DND-41 (cell line): Measurements from ENCODE around the gene TNFRSF12A.

Experiments
- ATAC-seq: fragments of 200-7000 bp; cut with Tn5 transposase; 3 replicates; pipeline ENCODE4 v1.9.1; 2021; ENCODE audit warnings: low read depth; ENCODE audit not compliant: insufficient read depth
- DNase-seq: peaks from one replicate; pipeline ENCODE4 v3.0.0-alpha.2; 2020
- H2AFZ ChIP-seq: 2 replicates; pipeline ENCODE4 v1.6.0; 2012; ENCODE audit warnings: low read depth, low read length
- H3K27ac ChIP-seq: 2 replicates; pipeline ENCODE4 v1.5.1; 2012; ENCODE audit warnings: low read length, inconsistent platforms
- H3K27me3 ChIP-seq: fragments of 200-600 bp; sonication (generic); 2 replicates; pipeline ENCODE4 v1.6.0; 2012; ENCODE audit warnings: low read length, mild to moderate bottlenecking, inconsistent platforms; ENCODE audit not compliant: insufficient read depth, poor library complexity
- H3K36me3 ChIP-seq: 2 replicates; pipeline ENCODE4 v1.5.1; 2012; ENCODE audit warnings: low read length, inconsistent platforms; ENCODE audit not compliant: insufficient read depth
- H3K4me1 ChIP-seq: 2 replicates; pipeline ENCODE4 v1.5.1; 2012; ENCODE audit warnings: mild to moderate bottlenecking, low read length; ENCODE audit not compliant: insufficient read depth
- H3K4me2 ChIP-seq: 2 replicates; pipeline ENCODE4 v1.6.0; 2012; ENCODE audit warnings: mild to moderate bottlenecking, moderate library complexity, low read length, inconsistent platforms; ENCODE audit not compliant: insufficient read depth
- H3K4me3 ChIP-seq, 2 experiments: fragments of 200-600 bp in 1 of 2; shearing (Covaris generic) in 1 of 2; 2 replicates each; pipeline ENCODE4 v1.5.1; 2012 to 2016; ENCODE audit warnings: inconsistent platforms in 2 of 2, low read length in 2 of 2, mild to moderate bottlenecking in 2 of 2, low read depth in 1 of 2, moderate library complexity in 1 of 2
- H3K79me2 ChIP-seq: 2 replicates; pipeline ENCODE4 v1.6.0; 2012; ENCODE audit warnings: low read length, inconsistent platforms; ENCODE audit not compliant: insufficient read depth
- H3K9ac ChIP-seq: 2 replicates; pipeline ENCODE4 v1.6.0; 2012; ENCODE audit warnings: low read depth, mild to moderate bottlenecking, inconsistent platforms, low read length, moderate library complexity
- H3K9me3 ChIP-seq: 2 replicates; pipeline ENCODE4 v1.5.1; 2012; ENCODE audit warnings: low read length, moderate library complexity, mild to moderate bottlenecking, inconsistent platforms; ENCODE audit not compliant: insufficient read depth, severe bottlenecking
- H4K20me1 ChIP-seq: 2 replicates; pipeline ENCODE4 v1.6.0; 2012; ENCODE audit warnings: low read length; ENCODE audit not compliant: insufficient read depth
- EZH2 ChIP-seq: IDR thresholded peaks from 3 replicates; pipeline ENCODE4 v1.6.1; 2012; ENCODE audit warnings: borderline replicate concordance, low read depth, mild to moderate bottlenecking, moderate library complexity, low read length, inconsistent platforms; ENCODE audit not compliant: severe bottlenecking
- TF ChIP-seq, protein P1 (sequence below): IDR thresholded peaks from 2 replicates; pipeline ENCODE4 v1.5.1; 2012; ENCODE audit warnings: borderline replicate concordance, low read length, moderate library complexity, mild to moderate bottlenecking; ENCODE audit not compliant: poor library complexity, severe bottlenecking; ENCODE audit errors: extremely low read depth

Gene TNFRSF12A

GRCh38 chr16:2991566-2992261 is 28.5 kb upstream of the TNFRSF12A start:
- TF ChIP-seq, protein P1, sequence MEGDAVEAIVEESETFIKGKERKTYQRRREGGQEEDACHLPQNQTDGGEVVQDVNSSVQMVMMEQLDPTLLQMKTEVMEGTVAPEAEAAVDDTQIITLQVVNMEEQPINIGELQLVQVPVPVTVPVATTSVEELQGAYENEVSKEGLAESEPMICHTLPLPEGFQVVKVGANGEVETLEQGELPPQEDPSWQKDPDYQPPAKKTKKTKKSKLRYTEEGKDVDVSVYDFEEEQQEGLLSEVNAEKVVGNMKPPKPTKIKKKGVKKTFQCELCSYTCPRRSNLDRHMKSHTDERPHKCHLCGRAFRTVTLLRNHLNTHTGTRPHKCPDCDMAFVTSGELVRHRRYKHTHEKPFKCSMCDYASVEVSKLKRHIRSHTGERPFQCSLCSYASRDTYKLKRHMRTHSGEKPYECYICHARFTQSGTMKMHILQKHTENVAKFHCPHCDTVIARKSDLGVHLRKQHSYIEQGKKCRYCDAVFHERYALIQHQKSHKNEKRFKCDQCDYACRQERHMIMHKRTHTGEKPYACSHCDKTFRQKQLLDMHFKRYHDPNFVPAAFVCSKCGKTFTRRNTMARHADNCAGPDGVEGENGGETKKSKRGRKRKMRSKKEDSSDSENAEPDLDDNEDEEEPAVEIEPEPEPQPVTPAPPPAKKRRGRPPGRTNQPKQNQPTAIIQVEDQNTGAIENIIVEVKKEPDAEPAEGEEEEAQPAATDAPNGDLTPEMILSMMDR: no peak
- TF ChIP-seq EZH2: no peak
- Histone ChIP-seq H3K27ac (no peak overlapping the region), H3K27me3 (no peaks in the 10 kb centered on the region), H3K36me3 (no peaks in the 10 kb centered on the region), H3K9ac (no peak overlapping the region), H3K4me2 (no peak overlapping the region), H3K4me1 (no peaks in the 10 kb centered on the region), H3K9me3 (no peaks in the 10 kb centered on the region), H3K4me3 (no peak overlapping the region), H2AFZ (no peak overlapping the region), H3K79me2 (no peaks in the 10 kb centered on the region), H4K20me1 (peaks cover 4% of the 10 kb centered on the region; the same call in 1 of the 2 replicates)
- ATAC-seq (no peak), DNase-seq (no peak)

DNA sequence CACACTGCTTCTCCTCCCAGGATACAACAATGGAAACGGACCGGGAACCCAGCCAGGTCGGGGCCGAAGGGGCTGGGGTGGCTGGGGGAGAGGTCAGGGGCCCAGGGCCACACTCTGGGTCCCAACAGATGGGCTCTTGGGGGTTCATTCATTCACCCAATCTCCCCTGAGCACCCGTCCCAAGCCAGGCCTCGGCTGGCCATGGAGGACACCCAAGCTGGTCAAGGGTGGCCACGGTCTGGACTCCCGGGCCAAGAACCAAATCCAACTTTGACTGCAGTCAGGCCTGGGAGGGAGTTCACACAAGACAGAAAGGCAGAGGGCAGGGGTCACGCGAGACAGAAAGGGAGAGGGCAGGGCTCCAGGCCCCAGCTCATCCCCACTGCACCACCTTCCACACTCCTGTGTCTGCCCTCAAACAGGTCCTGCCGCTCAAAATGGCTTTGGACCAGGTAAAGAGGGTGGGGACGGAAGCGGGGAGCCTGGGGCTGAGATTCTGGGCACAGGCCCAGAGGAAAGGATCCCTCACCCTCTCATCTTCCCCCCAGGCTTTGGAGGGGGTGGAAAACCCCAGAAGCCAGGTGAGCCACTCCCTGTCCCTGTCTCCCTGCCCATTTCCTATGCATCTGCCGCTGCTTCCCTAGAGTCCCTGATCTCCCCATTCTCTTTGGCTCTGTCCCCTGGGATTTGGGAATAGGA is 27.6 kb upstream of the TNFRSF12A start:
- no peaks in the 10 kb centered on the region for H3K27me3 ChIP-seq
- H3K4me3 ChIP-seq: no peak overlapping the region
- H4K20me1 ChIP-seq: peaks cover 4% of the 10 kb centered on the region; the same call in 1 of the 2 replicates
- no peak overlapping the region for H3K9ac ChIP-seq
- H3K4me1 ChIP-seq: no peaks in the 10 kb centered on the region
- H3K79me2 ChIP-seq: no peaks in the 10 kb centered on the region
- no peak for TF ChIP-seq EZH2
- TF ChIP-seq, protein P1: no peak
- ATAC-seq (no peak), DNase-seq (no peak)
- no peak overlapping the region for H2AFZ ChIP-seq
- no peaks in the 10 kb centered on the region for H3K9me3 ChIP-seq
- H3K4me2 ChIP-seq: no peak overlapping the region
- H3K36me3 ChIP-seq: no peaks in the 10 kb centered on the region
- H3K27ac ChIP-seq: no peak overlapping the region

DNA sequence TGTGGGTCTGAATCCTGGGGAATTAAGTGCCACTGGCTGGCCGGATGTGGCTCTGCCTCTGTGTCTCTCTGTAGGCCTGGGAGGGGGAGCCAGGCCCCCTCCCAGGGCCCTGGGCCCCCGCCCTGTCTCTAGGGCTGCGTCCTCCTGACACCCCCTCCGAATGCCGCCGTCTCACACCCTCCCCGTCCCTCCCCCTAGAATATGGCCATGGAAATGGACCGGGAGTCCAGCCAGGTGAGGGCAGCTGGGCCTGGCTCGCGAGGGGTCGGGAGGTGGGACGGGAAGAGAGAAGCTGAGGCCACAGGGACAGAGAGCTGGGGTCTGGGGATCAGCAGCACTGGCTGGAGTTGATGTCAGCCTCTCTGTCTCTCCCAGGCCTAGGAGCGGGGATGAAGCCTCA is 23.9 kb upstream of the TNFRSF12A start:
- no peak overlapping the region for H3K4me2 ChIP-seq
- no peak for ATAC-seq
- H3K27ac ChIP-seq: no peak overlapping the region

More for the DNA sequence above, 23.9 kb upstream of the TNFRSF12A start:
- Histone ChIP-seq H2AFZ (no peak overlapping the region), H3K36me3 (no peaks in the 10 kb centered on the region), H3K79me2 (no peaks in the 10 kb centered on the region), H3K9me3 (no peaks in the 10 kb centered on the region), H3K4me3 (no peak overlapping the region), H3K4me1 (no peaks in the 10 kb centered on the region), H3K27me3 (no peaks in the 10 kb centered on the region), H4K20me1 (peaks cover 4% of the 10 kb centered on the region; the same call in 1 of the 2 replicates), H3K9ac (no peak overlapping the region)
- no peak for DNase-seq
- no peak for TF ChIP-seq EZH2
- TF ChIP-seq, protein P1: no peak
